Epithelial cell of proximal tubule (primary cell): ENCODE data around the gene ADAMTS14. TPM values are rescaled to one million over a fixed set of nuclear protein-coding genes. Genes with fewer than 3 reads are reported as not detected.
"Not testable (repeated sequence)": the region's sequence is repeated elsewhere in the genome, so short reads cannot be mapped to it uniquely, and the experiment has no call there.

ENCODE experiments used
- DNase-seq: peaks from one replicate; pipeline ENCODE4 v3.0.0-alpha.2; 2011; ENCODE audit warnings: low read depth
- H3K4me3 ChIP-seq: 2 replicates; pipeline ENCODE4 v1.5.1; 2011; ENCODE audit warnings: low read depth, mild to moderate bottlenecking, low read length
- total RNA-seq: library from RNA; depleted of rRNA; stranded (reverse); fragments of >200 nt; gene quantifications from 2 replicates; pipeline ENCODE4 v1.2.3, GENCODE V29; 2015
- TF ChIP-seq, protein P1 (sequence below): conservative IDR thresholded peaks from 2 replicates; pipeline ENCODE4 v1.5.1; 2012; ENCODE audit warnings: low read depth, mild to moderate bottlenecking, low read length

ADAMTS14 gene
- total RNA-seq, 1 donor from 2014 or later: 1.3 TPM

DNA sequence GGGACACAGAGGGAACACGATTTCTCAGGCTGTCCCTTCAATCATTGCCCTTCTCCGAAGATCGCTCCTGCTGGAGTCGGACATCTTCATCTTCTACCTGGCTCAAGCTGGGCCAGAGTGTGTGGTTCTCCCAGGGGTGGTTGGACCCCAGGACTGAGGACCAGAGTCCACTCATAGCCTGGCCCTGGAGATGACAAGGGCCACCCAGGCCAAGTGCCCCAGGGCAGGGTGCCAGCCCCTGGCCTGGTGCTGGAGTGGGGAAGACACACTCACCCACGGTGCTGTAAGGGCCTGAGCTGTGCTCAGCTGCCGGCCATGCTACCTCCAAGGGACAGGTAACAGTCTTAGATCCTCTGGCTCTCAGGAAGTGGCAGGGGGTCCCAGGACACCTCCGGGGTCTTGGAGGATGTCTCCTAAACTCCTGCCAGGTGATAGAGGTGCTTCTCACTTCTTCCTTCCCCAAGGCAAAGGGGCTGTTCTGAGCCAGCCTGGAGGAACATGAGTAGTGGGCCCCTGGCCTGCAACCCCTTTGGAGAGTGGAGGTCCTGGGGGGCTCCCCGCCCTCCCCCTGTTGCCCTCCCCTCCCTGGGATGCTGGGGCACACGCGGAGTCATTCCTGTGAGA lies 89.5 kb downstream of the ADAMTS14 start:
- TF ChIP-seq, protein P1, sequence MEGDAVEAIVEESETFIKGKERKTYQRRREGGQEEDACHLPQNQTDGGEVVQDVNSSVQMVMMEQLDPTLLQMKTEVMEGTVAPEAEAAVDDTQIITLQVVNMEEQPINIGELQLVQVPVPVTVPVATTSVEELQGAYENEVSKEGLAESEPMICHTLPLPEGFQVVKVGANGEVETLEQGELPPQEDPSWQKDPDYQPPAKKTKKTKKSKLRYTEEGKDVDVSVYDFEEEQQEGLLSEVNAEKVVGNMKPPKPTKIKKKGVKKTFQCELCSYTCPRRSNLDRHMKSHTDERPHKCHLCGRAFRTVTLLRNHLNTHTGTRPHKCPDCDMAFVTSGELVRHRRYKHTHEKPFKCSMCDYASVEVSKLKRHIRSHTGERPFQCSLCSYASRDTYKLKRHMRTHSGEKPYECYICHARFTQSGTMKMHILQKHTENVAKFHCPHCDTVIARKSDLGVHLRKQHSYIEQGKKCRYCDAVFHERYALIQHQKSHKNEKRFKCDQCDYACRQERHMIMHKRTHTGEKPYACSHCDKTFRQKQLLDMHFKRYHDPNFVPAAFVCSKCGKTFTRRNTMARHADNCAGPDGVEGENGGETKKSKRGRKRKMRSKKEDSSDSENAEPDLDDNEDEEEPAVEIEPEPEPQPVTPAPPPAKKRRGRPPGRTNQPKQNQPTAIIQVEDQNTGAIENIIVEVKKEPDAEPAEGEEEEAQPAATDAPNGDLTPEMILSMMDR: no peak
- no peak for DNase-seq
- H3K4me3 ChIP-seq: no peak overlapping the region

DNA sequence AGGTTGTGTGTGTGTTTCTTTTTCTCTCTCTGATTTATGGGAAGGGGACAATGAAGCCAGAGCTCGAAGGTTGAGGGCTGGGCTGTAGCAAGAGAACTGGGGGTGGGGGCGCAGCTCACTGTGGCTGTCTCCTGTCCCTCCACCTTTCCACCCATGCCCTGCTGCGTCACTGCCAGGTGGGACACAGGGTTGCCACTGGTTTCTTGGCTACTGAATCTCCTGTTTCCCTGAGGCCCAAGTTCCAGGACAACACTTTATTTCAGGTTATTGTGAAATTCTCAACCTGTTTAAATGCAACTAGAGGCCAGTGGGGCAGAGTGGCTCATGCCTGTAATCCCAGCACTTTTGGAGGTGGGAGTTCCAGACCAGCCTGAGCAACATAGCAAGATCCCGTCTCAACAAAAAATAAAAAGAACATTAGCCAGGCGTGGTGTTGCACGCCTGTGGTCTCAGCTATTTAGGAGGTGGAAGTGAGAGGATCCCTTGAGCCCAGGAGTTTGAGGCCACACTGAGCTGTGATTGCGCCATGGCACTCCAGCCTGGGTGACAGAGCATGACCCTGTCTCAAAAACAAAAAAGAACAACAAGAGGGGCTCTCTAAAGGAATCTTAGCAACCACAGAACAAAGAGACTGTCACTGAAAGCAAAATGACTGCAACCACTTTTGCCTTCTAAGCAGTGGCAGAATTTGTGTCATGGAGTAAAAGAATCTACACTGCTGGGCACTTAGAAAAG lies 90.3 kb downstream of the ADAMTS14 start:
- no peak overlapping the region for H3K4me3 ChIP-seq
- TF ChIP-seq, protein P1: no peak
- no peak for DNase-seq

DNA sequence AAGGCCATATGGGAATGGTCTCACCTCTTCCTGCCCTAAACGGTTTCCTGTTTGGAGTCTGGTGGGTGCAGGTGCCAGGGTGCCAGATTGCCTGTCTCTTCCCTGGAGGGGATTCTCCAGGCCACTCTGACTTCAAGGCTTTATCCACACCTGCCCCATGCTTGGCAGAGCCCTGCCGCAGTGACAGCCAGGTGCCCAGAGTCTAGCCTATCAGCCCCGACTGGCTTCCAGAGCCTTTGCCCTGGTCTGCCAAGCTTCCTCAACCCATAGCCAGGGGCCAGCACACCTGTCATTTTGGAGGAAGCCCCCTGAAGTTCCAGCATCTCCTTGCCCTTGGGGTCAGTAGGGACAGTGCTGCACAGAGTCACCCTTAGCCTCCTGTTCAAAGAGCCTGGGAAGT lies 91.3 kb downstream of the ADAMTS14 start:
- no peak for DNase-seq
- no peak overlapping the region for H3K4me3 ChIP-seq
- TF ChIP-seq, protein P1: no peak

DNA sequence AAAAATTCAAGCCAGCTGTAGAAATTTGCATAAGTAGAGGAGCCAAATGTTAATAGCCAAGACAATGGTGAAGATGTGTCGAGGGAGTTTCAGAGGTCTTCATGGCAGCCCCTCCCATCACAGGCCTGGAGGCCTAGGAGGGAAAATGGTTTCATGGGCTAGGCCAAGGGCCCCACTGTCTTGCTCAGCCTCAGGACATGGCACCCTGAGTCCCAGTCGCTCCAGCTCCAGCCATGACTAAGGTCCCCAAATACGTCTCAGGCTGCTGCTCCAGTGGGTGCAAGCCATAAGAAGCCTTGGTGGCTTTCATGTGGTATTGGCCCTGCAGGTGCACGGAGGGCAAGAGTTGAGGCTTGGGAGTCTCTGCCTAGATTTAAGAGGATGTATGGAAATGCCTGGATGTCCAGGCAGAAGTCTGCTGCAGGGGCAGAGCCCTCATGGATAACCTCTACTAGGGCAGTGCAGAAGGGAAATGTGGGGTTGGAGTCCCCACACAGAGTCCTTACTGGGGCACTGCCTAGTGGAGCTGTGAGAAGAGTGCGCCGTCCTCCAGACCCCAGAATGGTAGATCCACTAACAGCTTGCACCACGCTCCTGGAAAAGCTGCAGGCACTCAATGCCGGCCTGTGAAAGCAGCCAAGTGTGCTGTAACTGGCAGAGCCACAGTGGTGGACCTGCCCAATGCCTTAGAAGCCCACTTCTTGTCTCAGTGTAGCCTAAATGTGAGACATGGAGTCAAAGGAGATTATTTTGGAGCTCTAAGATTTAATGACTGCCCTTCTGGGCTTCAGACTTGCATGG lies 93.7 kb downstream of the ADAMTS14 start:
- TF ChIP-seq, protein P1: no peak
- DNase-seq: no peak
- no peak overlapping the region for H3K4me3 ChIP-seq

DNA sequence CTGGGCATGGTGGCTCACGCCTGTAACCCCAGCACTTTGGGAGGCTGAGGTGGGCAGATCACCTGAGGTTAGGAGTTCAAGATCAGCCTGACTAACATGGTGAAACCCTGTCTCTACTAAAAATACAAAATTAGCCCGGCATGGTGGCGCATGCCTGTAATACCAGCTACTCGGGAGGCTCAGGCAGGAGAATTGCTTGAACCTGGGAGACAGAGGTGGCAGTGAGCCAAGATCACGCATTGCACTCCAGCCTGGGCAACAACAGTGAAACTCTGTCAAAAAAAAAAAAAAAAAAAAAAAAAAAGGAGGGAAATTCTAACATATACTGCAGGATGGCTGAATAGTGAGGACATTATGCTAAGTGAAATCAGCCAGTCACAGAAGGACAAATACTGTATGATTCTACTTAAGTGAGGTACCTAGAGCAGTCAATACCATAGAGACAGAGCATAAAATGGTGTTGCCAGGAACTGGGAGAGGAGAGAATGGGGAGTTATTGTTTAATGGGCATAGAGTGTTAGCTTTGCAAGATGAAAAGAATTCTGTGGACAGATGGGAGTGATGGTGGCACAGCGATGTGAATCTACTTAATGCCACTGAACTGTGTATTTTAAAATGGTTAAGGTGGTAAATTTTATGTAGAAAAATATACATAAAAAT lies 95.8 kb downstream of the ADAMTS14 start:
- not testable (repeated sequence) for H3K4me3 ChIP-seq, DNase-seq

DNA sequence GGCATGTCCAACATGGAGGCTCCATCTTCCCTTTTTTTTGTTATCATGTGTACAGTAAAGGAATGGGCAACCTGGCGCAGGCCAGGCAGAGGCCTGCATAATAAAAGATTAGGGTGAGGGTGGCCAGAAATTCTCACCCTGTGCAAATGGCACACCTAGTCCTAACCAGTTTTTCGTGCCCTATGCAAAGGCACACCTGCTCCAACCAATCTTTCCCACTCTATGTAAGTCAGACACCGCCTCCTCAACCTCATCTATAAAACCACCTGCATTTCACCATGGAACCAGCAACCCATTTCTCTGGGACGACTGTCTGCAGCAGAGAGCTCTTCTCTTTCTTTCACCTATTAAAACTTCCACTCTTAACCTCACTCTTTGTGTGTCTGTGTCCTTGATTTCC lies 96.8 kb downstream of the ADAMTS14 start:
- TF ChIP-seq, protein P1: no peak
- H3K4me3 ChIP-seq: no peak overlapping the region
- DNase-seq: no peak

DNA sequence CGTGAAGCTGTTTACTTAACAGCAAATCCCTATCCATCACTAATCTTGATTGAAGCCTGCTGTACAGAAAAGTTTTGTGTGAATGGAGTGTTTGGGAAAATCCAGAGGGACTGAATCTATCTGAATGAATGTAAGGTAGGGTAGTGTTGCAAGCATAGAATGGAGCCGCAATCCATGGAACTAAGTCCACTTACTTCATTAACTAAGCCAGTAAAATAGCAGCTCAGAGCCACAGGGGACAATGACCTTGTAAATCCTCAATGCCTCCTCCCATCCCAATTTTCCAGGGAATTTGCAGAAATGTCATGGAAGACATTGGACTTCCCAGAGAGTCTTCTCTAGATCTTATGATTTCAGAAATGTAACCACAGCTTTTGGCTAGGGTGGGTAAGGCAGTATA lies 97.7 kb downstream of the ADAMTS14 start:
- TF ChIP-seq, protein P1: no peak
- no peak for DNase-seq
- no peak overlapping the region for H3K4me3 ChIP-seq

DNA sequence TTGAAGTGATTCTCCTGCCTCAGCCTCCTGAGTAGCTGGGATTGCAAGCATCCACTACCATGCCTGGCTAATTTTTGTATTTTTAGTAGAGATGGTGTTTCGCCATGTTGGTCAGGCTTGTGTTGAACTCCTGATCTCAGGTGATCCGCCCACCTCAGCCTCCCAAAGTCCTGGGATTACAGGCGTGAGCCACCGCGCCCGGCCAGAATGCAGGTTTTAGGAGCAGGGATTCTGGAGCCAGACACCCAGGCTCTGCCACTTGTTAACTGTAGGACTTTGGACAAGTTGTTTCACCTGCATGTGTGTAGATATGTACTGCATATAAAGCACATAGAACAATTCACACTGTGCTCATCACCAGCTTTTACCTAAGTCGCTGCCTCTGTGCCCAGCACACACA lies 98.2 kb downstream of the ADAMTS14 start:
- H3K4me3 ChIP-seq, DNase-seq: not testable (repeated sequence)
